HG02798 (cell line): ENCODE results near the gene MSANTD1.

ENCODE experiments used
- ATAC-seq: cut with Tn5 transposase; IDR thresholded peaks from one replicate; pipeline ENCODE4 v1.9.1; 2021; ENCODE audit warnings: mild to moderate bottlenecking; ENCODE audit not compliant: unreplicated experiment, poor library complexity

Gene MSANTD1

DNA sequence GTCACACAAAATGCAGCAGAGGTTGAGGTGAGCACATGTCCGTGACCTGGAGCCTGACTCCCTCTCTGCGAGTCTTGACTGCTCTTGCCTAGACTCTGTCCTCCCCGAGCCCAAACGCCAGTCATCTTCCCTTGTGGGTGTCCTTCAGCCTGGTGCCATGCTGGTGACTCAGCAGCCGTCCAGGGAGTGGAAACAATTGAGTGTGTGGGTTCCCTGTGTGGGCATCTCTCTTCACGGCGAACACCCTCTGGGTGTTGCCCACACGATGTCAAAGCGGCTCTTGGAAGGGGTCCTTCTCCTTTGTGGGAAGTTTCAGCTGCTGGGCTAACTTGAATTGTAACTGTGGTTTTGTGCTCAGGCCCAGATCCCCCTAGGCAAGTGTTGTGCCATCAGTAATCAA lies 17.5 kb upstream of the MSANTD1 start:
- ATAC-seq: no peak

DNA sequence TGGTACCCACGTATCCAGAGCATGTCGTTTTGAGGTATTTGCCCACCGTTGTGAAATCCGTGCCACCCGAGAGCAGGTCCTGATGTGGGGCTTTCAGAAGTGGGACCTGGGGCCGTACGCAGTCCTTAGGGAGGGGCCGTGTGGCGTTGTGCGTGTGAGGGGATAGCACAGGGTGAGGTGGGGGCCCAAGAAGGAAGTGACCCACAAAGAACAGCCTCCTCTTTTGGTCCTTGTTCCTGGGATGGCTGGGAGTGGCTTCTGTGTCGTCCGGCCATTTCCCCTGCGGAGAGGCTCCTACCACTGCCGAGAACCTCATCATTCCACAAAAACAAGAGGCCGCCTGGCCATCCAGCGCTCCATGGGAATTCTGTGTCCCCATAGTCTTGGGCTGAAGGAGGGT lies 17.0 kb upstream of the MSANTD1 start:
- ATAC-seq: no peak

DNA sequence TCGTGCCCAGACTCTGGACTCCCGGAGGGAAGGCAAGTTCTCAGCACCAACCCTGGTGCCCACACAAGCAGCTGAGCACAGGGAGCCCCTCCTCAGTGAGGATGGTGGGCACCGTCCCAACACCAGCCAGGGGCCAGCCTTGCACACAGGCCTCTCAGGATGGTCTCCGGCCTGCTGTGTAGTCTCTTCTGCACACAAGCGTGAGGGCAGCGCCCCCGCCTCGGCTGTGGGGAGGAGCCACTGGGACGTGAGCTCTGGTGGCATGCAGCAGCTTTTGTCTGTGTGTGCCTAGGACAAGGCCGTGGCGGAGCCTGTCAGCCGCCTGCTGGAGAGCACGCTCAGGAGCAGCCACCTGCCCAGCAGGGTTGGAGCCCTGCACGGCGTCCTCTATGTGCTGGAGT lies 16.1 kb upstream of the MSANTD1 start:
- ATAC-seq: no peak

DNA sequence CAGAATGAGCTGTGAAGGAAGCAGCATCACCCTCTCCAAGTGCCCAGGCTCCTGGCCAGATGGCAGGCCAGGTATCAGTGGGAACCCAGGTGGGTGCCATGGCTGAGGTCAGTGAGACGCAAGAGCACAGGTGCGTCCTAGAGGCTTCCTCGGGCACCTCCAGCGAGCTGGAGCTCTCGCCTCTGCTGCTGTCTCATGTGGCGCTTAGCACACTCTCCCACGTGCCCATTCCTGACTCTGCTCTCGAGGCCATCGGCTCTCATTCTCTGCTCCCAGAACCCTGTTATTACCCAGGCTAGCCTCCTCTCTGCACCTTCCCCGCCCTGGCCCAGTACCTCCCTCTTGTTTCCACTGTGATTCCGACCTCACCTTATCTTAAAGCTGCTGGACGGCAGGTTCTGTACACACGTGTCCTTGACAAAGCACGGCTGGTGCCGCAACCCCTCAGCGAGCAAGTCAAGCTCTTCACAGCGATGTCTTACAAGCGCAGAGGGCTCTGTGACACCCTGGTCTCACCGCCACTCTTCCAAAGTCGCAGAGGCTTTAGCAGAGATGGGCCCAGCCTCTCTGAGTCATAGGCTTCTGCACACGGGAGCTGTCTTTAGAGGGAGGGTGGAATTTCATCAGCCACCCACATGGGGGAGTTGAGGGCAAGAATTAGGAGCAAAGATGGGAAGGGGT lies 15.4 kb upstream of the MSANTD1 start:
- ATAC-seq: no peak

DNA sequence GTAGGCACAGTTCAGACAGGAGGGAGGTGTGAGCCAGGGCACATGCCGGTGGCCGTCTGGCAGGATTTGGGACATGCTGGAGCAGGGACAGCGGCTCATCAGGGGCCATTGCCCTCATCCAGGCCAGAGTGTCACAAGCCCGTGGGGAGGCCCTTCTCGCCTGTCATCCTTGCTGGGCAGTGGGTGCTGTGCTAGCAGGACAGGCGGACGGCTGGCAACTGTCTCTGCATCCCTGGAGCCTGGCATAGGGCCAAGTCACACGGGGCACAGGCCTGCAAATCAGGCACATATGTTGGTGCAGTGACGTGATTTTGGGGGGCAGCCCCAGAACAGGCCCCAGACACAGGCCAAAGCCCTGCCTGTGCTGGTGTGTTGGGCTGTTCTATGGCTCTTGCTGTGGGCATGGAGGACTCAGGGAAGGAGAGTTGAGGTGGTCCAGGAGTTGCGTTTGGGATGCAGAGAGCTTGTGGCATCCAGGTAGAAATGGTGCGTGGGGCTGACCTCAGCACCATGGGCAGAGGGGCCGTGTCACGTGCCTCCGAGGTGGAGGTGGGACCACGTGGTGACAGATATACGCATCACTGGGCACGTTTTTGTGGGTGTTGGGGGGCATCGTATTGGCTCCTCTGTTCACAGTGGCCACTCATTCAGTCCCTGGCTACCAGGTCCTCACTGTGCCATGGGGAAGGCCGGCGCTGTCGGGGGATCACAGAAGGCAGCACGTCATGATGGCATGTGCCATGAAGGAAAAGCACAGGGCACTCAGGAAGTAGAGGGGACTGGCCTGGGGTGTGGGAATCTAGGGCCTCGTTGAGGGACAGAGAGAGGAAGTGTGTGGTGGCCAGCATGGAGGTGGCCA lies 14.6 kb upstream of the MSANTD1 start:
- no peak for ATAC-seq

DNA sequence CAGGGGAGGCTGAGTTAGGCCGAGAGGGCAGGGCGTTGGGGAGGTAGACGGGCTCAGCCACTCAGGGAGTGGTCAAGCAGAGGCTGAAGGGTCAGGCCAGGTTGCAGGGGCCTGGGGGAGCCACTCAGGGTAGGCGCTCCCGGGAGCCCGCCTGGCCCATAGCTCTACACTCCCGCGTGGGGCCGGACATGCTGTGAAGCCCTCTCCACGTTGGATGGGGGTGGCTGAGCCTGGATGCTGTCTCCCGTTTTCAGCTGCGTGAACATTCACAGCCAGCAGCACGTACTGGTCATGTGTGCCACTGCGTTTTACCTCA lies 14.0 kb upstream of the MSANTD1 start:
- no peak for ATAC-seq

DNA sequence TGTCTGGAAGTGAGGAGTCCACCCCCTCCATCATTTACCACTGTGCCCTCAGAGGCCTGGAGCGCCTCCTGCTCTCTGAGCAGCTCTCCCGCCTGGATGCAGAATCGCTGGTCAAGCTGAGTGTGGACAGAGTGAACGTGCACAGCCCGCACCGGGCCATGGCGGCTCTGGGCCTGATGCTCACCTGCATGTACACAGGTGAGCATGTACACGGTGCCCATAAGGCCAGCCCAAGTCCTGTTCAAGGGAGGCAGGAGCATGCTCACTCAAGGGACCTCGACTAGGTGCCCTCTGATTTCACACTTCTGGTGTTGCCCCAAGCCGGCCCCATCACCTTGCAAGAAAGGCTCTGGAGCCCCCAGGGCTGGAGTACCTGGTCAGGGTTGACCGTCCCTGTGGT lies 13.4 kb upstream of the MSANTD1 start:
- ATAC-seq: no peak

DNA sequence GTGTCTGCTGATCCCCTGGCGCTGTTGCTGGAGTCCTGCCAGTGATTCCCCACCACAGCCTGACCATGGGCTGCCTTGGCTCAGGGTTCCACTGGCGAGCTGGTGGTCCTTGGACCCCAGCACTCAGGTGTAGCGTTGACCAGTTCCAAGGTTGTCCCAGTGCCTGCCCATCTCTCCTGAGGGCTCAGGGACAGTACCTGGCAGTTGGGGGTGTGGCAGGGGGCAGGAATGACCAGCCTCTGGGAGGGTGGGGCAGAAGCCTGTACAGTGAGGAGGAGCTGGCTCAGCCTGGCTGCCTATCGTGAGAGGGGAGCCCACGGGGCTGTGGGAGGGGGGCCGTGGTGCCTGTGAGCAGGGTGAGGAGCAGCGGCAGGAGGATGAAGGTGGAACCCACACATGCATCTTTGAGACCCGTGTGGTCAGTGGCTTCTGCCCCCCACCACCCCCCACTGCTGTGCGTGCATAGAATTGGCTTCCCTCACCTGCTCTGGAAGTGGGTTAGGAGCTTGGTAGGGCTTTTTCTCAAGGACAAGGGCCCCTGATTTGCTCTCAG lies 12.6 kb upstream of the MSANTD1 start:
- no peak for ATAC-seq

DNA sequence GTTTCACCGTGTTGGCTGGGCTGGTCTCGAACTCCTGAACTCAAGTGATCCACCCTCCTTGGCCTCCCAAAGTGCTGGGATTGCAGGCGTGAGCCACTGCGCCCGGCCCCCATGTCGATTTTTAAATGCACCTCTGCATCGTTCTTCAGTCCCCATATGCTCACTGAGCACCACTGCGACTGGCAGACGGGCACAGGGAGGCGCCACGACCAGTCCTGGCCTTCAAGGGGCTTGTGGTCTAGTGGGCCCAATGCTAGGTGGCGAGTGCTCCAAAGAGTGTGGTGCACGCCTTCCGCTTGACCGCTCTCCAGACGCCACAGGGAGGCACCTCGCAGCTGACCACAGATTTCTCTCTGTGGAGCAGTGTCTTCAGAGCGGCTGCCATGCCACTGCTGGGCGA lies 11.7 kb upstream of the MSANTD1 start:
- ATAC-seq: no peak

DNA sequence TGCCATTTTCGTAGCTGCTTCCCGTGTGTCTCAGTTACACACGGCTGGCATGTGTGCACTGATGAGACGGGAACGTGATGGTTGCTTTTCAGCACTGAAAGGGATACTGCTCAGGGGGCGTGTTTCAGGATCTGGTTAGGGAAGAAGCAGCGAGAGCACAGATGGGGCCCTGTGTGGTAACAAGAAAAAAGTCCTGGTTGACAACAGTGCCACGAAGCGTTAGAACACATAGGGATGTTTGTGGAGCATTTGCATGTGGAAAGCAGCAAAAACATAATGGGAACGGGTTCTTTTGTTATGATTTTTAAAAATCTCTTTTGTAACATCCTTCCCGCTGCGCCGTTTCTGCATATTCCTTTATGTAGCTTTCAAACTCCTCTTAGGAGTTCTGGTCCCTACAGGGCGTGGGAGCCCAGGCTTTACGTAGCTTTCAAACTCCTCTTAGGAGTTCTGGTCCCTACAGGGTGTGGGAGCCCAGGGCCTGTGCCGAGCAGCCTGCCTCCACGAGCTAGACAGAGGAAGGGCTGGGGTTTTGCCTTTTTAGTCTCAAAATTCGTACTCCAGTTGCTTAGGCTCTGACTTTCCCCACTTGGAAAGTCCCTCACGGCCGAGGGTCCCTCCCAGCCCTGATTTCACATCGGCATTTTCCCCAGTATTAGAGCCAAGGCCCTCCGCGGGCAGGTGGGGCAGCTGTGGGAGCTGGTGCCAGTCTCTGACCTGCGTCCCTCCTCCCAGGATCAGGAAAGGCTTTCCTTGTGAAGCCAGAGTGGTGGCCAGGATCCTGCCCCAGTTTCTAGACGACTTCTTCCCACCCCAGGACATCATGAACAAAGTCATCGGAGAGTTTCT lies 11.0 kb upstream of the MSANTD1 start:
- no peak for ATAC-seq

DNA sequence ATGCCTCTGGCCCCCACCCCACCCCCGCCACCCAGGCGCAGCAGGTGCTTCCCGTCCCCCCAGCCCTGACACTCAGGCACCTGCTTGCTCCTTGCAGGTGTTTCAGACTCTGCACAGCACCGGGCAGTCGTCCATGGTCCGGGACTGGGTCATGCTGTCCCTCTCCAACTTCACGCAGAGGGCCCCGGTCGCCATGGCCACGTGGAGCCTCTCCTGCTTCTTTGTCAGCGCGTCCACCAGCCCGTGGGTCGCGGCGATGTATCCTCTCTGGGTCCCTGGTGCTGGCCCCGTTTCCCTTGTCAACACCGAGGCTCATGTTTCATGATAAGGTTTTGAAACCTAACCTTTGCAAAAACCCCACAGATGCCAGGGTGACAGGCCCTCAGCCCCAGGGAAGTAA lies 10.2 kb upstream of the MSANTD1 start:
- no peak for ATAC-seq

DNA sequence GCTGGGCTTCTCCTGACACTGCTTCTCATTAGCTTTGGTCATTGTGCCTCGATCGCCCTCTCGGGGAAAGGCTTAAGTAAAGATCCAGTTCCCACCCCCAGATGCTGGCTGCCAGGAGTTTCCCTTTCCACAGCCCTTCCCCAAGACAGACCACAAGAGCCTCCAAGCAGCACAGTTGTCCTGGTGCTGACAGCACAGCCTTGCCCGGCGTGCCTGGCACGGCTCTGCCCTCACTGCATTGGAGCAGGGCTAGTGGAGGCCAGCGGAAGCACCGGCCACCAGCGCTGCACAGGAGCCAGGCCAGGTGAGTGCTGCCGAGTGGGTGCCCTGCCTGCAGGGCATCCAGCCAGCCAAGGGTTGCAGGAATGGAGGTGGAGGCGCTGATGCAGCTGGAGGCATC lies 9.7 kb upstream of the MSANTD1 start:
- no peak for ATAC-seq

DNA sequence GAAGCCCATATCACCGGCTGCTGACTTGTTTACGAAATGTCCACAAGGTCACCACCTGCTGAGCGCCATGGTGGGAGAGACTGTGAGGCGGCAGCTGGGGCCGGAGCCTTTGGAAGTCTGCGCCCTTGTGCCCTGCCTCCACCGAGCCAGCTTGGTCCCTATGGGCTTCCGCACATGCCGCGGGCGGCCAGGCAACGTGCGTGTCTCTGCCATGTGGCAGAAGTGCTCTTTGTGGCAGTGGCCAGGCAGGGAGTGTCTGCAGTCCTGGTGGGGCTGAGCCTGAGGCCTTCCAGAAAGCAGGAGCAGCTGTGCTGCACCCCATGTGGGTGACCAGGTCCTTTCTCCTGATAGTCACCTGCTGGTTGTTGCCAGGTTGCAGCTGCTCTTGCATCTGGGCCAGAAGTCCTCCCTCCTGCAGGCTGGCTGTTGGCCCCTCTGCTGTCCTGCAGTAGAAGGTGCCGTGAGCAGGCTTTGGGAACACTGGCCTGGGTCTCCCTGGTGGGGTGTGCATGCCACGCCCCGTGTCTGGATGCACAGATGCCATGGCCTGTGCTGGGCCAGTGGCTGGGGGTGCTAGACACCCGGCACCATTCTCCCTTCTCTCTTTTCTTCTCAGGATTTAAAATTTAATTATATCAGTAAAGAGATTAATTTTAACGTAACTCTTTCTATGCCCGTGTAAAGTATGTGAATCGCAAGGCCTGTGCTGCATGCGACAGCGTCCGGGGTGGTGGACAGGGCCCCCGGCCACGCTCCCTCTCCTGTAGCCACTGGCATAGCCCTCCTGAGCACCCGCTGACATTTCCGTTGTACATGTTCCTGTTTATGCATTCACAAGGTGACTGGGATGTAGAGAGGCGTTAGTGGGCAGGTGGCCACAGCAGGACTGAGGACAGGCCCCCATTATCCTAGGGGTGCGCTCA lies 8.7 kb upstream of the MSANTD1 start:
- ATAC-seq: no peak

DNA sequence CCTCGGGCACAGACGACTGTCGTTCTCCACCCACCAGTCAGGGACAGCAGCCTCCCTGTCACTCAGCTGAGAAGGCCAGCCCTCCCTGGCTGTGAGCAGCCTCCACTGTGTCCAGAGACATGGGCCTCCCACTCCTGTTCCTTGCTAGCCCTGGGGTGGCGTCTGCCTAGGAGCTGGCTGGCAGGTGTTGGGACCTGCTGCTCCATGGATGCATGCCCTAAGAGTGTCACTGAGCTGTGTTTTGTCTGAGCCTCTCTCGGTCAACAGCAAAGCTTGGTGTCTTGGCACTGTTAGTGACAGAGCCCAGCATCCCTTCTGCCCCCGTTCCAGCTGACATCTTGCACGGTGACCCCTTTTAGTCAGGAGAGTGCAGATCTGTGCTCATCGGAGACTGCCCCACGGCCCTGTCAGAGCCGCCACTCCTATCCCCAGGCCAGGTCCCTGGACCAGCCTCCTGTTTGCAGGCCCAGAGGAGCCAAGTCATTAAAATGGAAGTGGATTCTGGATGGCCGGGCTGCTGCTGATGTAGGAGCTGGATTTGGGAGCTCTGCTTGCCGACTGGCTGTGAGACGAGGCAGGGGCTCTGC lies 7.9 kb upstream of the MSANTD1 start:
- ATAC-seq: no peak

DNA sequence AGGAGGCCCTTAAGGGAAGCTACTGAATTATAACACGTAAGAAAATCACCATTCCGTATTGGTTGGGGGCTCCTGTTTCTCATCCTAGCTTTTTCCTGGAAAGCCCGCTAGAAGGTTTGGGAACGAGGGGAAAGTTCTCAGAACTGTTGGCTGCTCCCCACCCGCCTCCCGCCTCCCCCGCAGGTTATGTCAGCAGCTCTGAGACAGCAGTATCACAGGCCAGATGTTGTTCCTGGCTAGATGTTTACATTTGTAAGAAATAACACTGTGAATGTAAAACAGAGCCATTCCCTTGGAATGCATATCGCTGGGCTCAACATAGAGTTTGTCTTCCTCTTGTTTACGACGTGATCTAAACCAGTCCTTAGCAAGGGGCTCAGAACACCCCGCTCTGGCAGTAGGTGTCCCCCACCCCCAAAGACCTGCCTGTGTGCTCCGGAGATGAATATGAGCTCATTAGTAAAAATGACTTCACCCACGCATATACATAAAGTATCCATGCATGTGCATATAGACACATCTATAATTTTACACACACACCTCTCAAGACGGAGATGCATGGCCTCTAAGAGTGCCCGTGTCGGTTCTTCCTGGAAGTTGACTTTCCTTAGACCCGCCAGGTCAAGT lies 6.9 kb upstream of the MSANTD1 start:
- no peak for ATAC-seq

DNA sequence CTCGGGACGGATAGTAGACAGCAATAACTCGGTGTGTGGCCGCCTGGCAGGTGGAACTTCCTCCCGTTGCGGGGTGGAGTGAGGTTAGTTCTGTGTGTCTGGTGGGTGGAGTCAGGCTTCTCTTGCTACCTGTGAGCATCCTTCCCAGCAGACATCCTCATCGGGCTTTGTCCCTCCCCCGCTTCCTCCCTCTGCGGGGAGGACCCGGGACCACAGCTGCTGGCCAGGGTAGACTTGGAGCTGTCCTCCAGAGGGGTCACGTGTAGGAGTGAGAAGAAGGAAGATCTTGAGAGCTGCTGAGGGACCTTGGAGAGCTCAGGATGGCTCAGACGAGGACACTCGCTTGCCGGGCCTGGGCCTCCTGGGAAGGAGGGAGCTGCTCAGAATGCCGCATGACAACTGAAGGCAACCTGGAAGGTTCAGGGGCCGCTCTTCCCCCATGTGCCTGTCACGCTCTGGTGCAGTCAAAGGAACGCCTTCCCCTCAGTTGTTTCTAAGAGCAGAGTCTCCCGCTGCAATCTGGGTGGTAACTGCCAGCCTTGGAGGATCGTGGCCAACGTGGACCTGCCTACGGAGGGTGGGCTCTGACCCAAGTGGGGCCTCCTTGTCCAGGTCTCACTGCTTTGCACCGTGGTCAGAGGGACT lies 5.7 kb upstream of the MSANTD1 start:
- ATAC-seq: no peak

DNA sequence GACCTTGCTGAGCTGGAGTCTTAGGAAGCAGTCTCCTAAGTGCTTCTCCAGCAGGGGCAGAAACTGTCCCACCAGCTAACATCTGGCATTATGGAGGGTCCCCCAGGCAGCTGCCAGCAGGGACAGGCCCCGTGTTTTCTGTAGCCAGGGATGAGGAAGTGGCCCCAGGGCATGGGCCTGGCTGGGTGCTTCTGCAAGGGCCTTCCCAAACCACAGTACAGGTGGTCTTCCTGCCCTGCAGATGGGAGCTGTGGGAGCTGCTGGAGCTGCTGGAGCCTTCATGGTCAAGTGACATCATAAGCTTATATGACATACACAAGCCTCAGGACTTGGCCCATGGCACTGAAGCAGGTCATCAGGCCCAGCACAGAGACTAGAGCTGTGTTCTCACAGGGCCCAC lies 5.0 kb upstream of the MSANTD1 start:
- no peak for ATAC-seq

DNA sequence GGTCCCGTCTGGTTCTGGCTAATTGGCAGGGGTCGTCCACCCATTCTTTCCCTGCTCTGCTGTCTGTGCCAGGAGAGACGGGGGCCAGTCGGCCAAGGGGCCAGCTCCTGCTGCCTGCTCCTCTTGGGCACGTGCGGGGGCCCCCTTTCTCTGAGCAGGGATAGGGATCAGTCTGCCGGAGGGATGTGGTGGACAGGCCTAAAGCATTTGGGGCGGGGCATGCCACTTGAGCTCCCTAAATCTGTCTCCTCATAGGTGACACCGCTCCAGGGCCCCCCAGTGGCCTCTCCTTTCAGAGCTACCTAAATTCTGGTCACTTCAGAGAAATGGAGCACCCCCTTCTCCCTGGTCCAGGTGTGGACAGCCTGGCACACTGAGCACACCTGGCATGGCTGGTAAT lies 4.2 kb upstream of the MSANTD1 start:
- no peak for ATAC-seq

DNA sequence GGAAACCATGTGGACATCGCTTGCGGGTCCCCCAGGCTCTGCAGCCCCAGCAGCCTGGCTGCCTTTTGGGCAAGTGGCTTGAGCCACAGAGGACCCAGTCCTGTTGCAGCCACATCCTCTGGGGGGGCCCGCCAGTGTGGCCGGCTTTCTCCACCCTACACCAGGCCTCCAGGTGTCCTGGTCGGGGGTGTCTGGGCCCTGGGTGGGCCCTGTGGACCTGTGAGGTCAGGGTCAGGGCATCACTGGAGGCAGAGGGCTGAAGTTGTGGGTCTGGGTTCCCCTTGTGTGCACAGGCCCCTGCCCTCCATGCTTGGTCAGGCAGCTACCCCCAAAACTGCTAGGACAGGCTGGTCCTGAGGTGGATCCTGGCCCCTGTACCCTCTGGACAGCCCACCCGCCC lies 3.3 kb upstream of the MSANTD1 start:
- no peak for ATAC-seq
